HAP-1 (cell line): ENCODE measurements around the gene CCDC85B.

Experiments used
- DNase-seq, 2 experiments: peaks; one replicate each; pipeline ENCODE4 v3.0.0-alpha.2; 2016 to 2020; ENCODE audit warnings: low spot score in 2 of 2
- H3K27me3 ChIP-seq: fragments of 250-450 bp; sonication (Bioruptor Pico); 2 replicates; pipeline ENCODE4 v1.5.1; 2020; ENCODE audit warnings: low read depth, mild to moderate bottlenecking, moderate library complexity
- H3K36me3 ChIP-seq: fragments of 250-450 bp; sonication (Bioruptor Pico); replicated peaks from 2 replicates; pipeline ENCODE4 v1.5.1; 2020; ENCODE audit warnings: mild to moderate bottlenecking
- H3K4me1 ChIP-seq: fragments of 250-450 bp; sonication (Bioruptor Pico); 2 replicates; pipeline ENCODE4 v1.5.1; 2020; ENCODE audit warnings: mild to moderate bottlenecking
- H3K4me3 ChIP-seq: fragments of 250-450 bp; sonication (Bioruptor Pico); 2 replicates; pipeline ENCODE4 v1.5.1; 2020; ENCODE audit warnings: mild to moderate bottlenecking, moderate library complexity
- H3K9me3 ChIP-seq: fragments of 250-450 bp; sonication (Bioruptor Pico); 2 replicates; pipeline ENCODE4 v1.5.1; 2020; ENCODE audit warnings: mild to moderate bottlenecking, moderate library complexity
- in situ Hi-C: fragments of 300-500 bp; cut with MboI; formaldehyde crosslinking; loops from 3 replicates; pipeline ENCODE4 v1.14.3; 2020; ENCODE audit warnings: low sequenced_read_pairs, inconsistent platforms, mixed read lengths

CCDC85B gene

GRCh38 chr11:65853246-65853979 is 37.1 kb upstream of the CCDC85B start:
- no peak for DNase-seq
- Histone ChIP-seq H3K9me3 (peaks cover 8% of the 10 kb centered on the region), H3K36me3 (peaks cover 60% of the 10 kb centered on the region), H3K4me1 (peaks cover 4% of the 10 kb centered on the region; the same call in 1 of the 2 replicates), H3K4me3 (no peak overlapping the region), H3K27me3 (no peaks in the 10 kb centered on the region)
- in situ Hi-C loops: no loop called here

GRCh38 chr11:65854161-65854592 is 36.3 kb upstream of the CCDC85B start:
- in situ Hi-C loops: no loop called here
- H3K36me3 ChIP-seq: peaks cover 60% of the 10 kb centered on the region
- DNase-seq: no peak

GRCh38 chr11:65854852-65855837 is 35.3 kb upstream of the CCDC85B start:
- DNase-seq: no peak
- peaks cover 9% of the 10 kb centered on the region; the same call in 1 of the 2 replicates for H3K4me1 ChIP-seq
- peaks cover 8% of the 10 kb centered on the region for H3K9me3 ChIP-seq
- peaks cover 60% of the 10 kb centered on the region for H3K36me3 ChIP-seq
- no peaks in the 10 kb centered on the region for H3K27me3 ChIP-seq
- in situ Hi-C loops: no loop called here
- no peak overlapping the region for H3K4me3 ChIP-seq

More at GRCh38 chr11:65854161-65854592, 36.3 kb upstream of the CCDC85B start:
- Histone ChIP-seq H3K4me1 (peaks cover 4% of the 10 kb centered on the region; the same call in 1 of the 2 replicates), H3K4me3 (no peak overlapping the region), H3K27me3 (no peaks in the 10 kb centered on the region), H3K9me3 (peaks cover 8% of the 10 kb centered on the region)

- Histone ChIP-seq H3K27me3 (no peaks in the 10 kb centered on the region), H3K4me1 (peaks cover 9% of the 10 kb centered on the region; the same call in 1 of the 2 replicates), H3K36me3 (peaks cover 63% of the 10 kb centered on the region), H3K9me3 (peaks cover 8% of the 10 kb centered on the region), H3K4me3 (peak overlapping the region; percentile 96)
- no peak for DNase-seq
- in situ Hi-C loops: no loop called here
Observed at GRCh38 chr11:65855927-65856363, 34.5 kb upstream of the CCDC85B start.

GRCh38 chr11:65856689-65857499 is 33.6 kb upstream of the CCDC85B start:
- Histone ChIP-seq H3K4me1 (peaks cover 9% of the 10 kb centered on the region; the same call in 1 of the 2 replicates), H3K27me3 (no peaks in the 10 kb centered on the region), H3K36me3 (peaks cover 61% of the 10 kb centered on the region), H3K4me3 (peak overlapping the region; percentile 96), H3K9me3 (no peaks in the 10 kb centered on the region)
- DNase-seq: peak; percentile 47 to 84
- in situ Hi-C loops: no loop called here

- Histone ChIP-seq H3K4me3 (peak overlapping the region; percentile 96), H3K27me3 (no peaks in the 10 kb centered on the region), H3K4me1 (peaks cover 9% of the 10 kb centered on the region; the same call in 1 of the 2 replicates), H3K36me3 (peaks cover 62% of the 10 kb centered on the region), H3K9me3 (no peaks in the 10 kb centered on the region)
- in situ Hi-C loops: no loop called here
- peak in 1 of 2 experiments; percentile 64 for DNase-seq
Observed at GRCh38 chr11:65857500-65857852, 33.0 kb upstream of the CCDC85B start.

GRCh38 chr11:65857853-65858680 is 32.4 kb upstream of the CCDC85B start, which contains the start of gene CFL1:
Gene CFL1 (minus strand): TSS chr11:65858180. CDS start chr11:65858099, 81 bp downstream.
- Histone ChIP-seq H3K9me3 (no peaks in the 10 kb centered on the region), H3K36me3 (peaks cover 64% of the 10 kb centered on the region), H3K27me3 (no peaks in the 10 kb centered on the region), H3K4me3 (peak within 1 kb of the TSS; percentile 96), H3K4me1 (peaks cover 9% of the 10 kb centered on the region; the same call in 1 of the 2 replicates)
- DNase-seq: peak; percentile 94 to 98
- in situ Hi-C loops: no loop called here

GRCh38 chr11:65858681-65859087 is 31.8 kb upstream of the CCDC85B start:
- no peak for DNase-seq
- Histone ChIP-seq H3K27me3 (no peaks in the 10 kb centered on the region), H3K9me3 (no peaks in the 10 kb centered on the region), H3K36me3 (peaks cover 62% of the 10 kb centered on the region), H3K4me1 (peaks cover 9% of the 10 kb centered on the region; the same call in 1 of the 2 replicates), H3K4me3 (peak overlapping the region; percentile 96)
- in situ Hi-C loops: no loop called here

GRCh38 chr11:65859095-65859811 is 31.2 kb upstream of the CCDC85B start:
- Histone ChIP-seq H3K9me3 (no peaks in the 10 kb centered on the region), H3K27me3 (no peaks in the 10 kb centered on the region), H3K4me3 (peak overlapping the region; percentile 96), H3K4me1 (peaks cover 9% of the 10 kb centered on the region; the same call in 1 of the 2 replicates), H3K36me3 (peaks cover 62% of the 10 kb centered on the region)
- in situ Hi-C loops: no loop called here
- peak; percentile 97 to 99 for DNase-seq

- H3K27me3 ChIP-seq: no peaks in the 10 kb centered on the region
- DNase-seq: no peak
- peaks cover 9% of the 10 kb centered on the region; the same call in 1 of the 2 replicates for H3K4me1 ChIP-seq
- peak overlapping the region; percentile 96 for H3K4me3 ChIP-seq
- no peaks in the 10 kb centered on the region for H3K9me3 ChIP-seq
- peaks cover 62% of the 10 kb centered on the region for H3K36me3 ChIP-seq
- in situ Hi-C loops: no loop called here
Observed at GRCh38 chr11:65859812-65860277, 30.6 kb upstream of the CCDC85B start.

GRCh38 chr11:65860278-65861164 is 30.0 kb upstream of the CCDC85B start, which contains the start of gene MUS81:
Gene MUS81 (plus strand): TSS chr11:65860433. CDS start chr11:65860754, 321 bp downstream.
- Histone ChIP-seq H3K36me3 (peaks cover 62% of the 10 kb centered on the region), H3K27me3 (no peaks in the 10 kb centered on the region), H3K4me3 (peak within 1 kb of the TSS; percentile 96), H3K9me3 (no peaks in the 10 kb centered on the region), H3K4me1 (peaks cover 9% of the 10 kb centered on the region; the same call in 1 of the 2 replicates)
- in situ Hi-C loops: no loop called here
- DNase-seq: peak; percentile 94 to 99
